ENCODE measurements around the gene LRRC70.

Gene LRRC70

DNA sequence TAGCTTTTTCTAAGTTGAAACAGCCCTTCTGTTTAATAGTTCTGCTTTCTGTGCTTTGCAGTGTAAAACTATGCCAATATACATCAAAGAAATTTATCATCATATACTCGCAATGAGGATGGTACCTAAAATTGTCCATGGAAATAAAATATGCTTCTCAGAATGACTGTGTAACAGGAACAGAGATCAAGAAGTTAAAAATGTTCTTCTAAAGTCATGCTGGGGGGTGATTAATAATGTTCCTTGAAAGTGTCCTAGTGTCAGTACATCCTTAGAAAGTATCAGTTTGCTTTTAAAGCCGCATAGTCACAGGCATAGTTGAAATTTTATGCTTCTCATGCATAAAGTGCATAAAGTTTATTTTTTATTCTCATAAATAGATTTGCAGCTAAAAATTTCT lies 4.0 kb upstream of the LRRC70 start:
- no peak overlapping the region for H3K4me3 ChIP-seq (ENCODE audit: low read depth, low read length)
- no peak for DNase-seq (ENCODE audit: low read depth)
- no peak for TF ChIP-seq CTCF (conservative IDR thresholded peaks at IDR 0.05; ENCODE audit: low read depth, low read length)

GRCh38 chr5:62575066-62575465 lies 3.6 kb upstream of the LRRC70 start:
- TF ChIP-seq CTCF (conservative IDR thresholded peaks at IDR 0.05; ENCODE audit: low read depth, low read length), result no peak
- no peak overlapping the region for H3K4me3 ChIP-seq (ENCODE audit: low read depth, low read length)
- DNase-seq (ENCODE audit: low read depth), result no peak

GRCh38 chr5:62575489-62575888 lies 3.1 kb upstream of the LRRC70 start:
- no peak overlapping the region for H3K4me3 ChIP-seq (ENCODE audit: low read depth, low read length)
- TF ChIP-seq CTCF (conservative IDR thresholded peaks at IDR 0.05; ENCODE audit: low read depth, low read length), result no peak
- DNase-seq (ENCODE audit: low read depth), result no peak

DNA sequence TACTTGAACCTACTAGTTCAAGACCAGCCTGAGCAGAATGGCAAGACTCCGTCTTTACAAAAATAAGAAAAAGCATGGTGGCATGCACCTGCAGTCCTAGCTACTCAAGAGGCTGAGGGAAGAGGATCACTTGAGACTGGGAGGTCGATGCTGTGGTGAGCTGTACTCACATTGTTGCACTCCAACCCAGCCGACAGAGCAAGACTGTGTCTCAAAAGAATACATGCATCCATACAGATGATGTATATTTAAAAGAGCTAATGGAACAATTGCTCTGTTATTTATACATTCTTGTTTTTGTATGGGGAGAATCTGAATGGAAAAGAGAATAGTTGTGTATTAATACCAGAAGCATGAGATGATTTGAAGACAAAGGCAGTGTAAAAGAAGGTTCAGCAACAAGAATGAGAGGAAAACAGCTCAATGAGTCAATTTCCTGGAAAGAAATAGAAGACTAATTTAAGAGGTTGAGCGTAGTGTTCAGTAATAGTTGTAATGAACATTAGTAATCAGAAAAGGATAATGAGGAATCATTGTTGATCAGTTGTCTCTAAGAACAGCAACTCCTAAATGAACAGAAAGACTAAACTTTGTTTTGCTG lies 1.9 kb upstream of the LRRC70 start:
- DNase-seq (ENCODE audit: low read depth), result no peak
- no peak for TF ChIP-seq CTCF (conservative IDR thresholded peaks at IDR 0.05; ENCODE audit: low read depth, low read length)
- H3K4me3 ChIP-seq (ENCODE audit: low read depth, low read length), result no peak overlapping the region

DNA sequence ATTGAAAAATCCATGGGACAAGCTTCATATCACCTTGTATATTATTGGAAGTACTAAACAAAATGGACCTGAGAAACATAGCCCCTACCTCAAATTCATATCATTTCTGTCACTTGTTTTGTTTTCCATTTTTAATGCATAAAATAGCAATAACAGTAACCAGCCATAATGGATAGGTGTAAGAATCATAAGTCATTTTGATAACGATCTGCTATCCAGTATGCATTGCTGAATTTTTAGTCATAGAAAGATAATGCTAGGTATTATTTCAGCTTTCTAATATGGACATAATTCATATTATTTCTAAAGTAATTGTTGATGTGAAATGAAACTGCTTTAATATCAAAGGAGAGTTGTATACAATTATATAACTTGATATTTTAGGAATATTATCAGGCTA lies 1.1 kb upstream of the LRRC70 start:
- H3K4me3 ChIP-seq (ENCODE audit: low read depth, low read length), result no peak overlapping the region
- no peak for TF ChIP-seq CTCF (conservative IDR thresholded peaks at IDR 0.05; ENCODE audit: low read depth, low read length)
- no peak for DNase-seq (ENCODE audit: low read depth)

DNA sequence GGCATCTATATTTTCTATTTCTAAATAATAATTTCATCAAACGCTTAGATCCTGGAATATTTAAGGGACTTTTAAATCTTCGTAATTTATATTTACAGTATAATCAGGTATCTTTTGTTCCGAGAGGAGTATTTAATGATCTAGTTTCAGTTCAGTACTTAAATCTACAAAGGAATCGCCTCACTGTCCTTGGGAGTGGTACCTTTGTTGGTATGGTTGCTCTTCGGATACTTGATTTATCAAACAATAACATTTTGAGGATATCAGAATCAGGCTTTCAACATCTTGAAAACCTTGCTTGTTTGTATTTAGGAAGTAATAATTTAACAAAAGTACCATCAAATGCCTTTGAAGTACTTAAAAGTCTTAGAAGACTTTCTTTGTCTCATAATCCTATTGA lies 1.1 kb downstream of the LRRC70 start:
- H3K4me3 ChIP-seq (ENCODE audit: low read depth, low read length), result no peak overlapping the region
- TF ChIP-seq CTCF (conservative IDR thresholded peaks at IDR 0.05; ENCODE audit: low read depth, low read length), result no peak
- no peak for DNase-seq (ENCODE audit: low read depth)

DNA sequence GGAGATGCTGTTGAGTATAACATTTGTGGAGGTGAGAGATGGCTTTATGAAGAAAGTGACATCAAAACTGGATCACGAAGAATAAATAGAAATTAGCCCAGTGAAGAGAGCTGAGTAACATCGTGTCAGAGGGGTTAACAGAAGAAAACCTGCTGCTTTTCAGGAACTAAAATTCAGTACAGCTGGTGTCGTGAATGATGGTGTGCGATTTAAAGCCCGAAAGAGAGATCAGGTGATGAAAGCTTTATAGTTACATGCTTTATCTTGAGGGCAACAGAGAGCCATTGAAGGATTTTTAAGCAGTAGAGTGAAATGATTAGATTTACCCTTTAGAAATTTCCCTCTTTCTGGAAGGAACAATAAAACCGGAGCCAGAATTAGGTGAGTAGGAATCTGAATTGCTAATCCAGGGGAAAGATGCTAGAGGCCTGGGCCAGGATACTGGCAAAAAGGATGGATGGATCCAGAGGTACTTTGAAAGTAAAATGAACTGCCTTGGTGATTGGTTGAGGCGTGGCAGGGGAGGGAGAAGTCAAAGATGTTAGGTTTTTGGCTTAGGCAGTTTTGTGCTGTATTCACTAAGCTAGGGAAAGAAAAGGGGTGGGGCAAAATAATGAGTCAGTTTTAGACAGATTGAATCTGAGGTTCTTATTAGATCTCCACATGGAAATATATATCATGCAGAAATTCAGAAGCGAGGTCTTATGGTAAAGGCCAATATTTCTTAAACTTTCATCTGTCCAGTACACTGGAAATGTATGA lies 3.4 kb downstream of the LRRC70 start:
- H3K4me3 ChIP-seq (ENCODE audit: low read depth, low read length), result no peak overlapping the region
- DNase-seq (ENCODE audit: low read depth), result no peak
- no peak for TF ChIP-seq CTCF (conservative IDR thresholded peaks at IDR 0.05; ENCODE audit: low read depth, low read length)

Data from choroid plexus epithelial cell (primary cell).